ENCODE measurements around the gene RGS10.

DNA sequence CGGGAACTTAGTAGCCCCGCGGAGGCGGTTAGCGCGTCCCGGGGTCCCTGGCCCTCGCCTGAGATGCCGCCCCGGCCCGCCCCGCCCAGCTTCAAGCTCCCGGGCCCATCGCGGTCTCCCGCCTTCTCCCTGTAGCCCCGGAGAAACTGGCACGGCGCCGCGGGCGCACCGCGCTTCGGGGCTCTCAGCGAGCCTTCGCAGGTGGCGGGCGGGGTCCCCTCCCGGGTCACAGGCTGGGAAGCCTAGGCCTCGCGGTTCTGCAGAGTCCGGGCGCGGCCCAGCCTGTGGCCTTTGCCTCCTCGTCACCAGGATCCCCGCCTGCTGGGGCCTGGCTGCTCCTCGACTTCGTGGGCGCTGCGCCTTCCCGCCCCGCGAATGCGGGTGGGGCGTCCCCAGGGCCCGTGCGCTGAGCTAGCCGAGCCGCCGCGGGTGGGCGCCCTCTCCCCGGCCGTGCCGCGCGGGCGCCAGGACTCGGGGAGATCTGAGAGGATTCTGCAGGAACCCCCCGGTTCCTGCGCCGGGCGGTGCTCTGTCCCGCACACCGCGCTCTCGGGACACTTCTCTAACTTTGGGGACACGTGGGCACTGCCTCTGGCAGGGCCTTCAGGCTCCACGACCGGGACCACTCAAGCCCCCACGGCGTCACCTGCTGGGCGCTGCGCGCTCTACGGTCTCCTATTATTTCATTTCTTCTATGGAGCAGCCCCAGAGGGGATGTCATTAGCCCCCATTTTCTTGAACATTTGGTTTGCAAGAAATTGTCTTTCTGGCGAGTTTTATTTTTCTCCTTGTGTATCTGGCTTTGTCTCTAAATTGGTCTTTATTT, 682 bp upstream of the RGS10 start:
- TF ChIP-seq POLR2AphosphoS5 (IDR thresholded peaks at IDR 0.05) = no peak
- TF ChIP-seq, protein P1, sequence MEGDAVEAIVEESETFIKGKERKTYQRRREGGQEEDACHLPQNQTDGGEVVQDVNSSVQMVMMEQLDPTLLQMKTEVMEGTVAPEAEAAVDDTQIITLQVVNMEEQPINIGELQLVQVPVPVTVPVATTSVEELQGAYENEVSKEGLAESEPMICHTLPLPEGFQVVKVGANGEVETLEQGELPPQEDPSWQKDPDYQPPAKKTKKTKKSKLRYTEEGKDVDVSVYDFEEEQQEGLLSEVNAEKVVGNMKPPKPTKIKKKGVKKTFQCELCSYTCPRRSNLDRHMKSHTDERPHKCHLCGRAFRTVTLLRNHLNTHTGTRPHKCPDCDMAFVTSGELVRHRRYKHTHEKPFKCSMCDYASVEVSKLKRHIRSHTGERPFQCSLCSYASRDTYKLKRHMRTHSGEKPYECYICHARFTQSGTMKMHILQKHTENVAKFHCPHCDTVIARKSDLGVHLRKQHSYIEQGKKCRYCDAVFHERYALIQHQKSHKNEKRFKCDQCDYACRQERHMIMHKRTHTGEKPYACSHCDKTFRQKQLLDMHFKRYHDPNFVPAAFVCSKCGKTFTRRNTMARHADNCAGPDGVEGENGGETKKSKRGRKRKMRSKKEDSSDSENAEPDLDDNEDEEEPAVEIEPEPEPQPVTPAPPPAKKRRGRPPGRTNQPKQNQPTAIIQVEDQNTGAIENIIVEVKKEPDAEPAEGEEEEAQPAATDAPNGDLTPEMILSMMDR (IDR thresholded peaks at IDR 0.05) = peak in 5 of 6 experiments; percentile 24 to 50 (median 37)
- no peak for TF ChIP-seq POLR2A (IDR thresholded peaks at IDR 0.05)

Measured in upper lobe of left lung (tissue), 4 donors.